ENCODE results near the gene MYO3B.
"Not testable (repeated sequence)": the region's sequence is repeated elsewhere in the genome, so short reads cannot be mapped to it uniquely, and the experiment has no call there.

DNA sequence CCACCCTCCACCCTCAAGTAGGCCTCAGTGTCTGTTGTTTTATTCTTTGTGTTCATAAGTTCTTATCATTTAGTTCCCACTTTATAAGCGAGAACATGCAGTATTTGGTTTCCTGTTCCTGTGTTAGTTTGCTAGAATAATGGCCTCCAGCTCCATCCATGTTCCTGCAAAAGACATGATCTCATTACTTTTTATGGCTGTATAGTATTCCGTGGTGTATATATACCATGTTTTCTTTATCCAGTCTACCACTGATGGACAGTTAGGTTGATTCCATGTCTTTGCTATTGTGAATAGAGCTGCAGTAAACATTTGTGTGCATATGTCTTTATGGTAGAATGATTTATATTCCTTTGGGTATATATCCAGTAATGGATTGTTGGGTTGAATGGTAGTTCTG, 101.7 kb downstream of the MYO3B start:
- not testable (repeated sequence) for TF ChIP-seq POLR2A (IDR thresholded peaks at IDR 0.05)
- TF ChIP-seq, protein P1, sequence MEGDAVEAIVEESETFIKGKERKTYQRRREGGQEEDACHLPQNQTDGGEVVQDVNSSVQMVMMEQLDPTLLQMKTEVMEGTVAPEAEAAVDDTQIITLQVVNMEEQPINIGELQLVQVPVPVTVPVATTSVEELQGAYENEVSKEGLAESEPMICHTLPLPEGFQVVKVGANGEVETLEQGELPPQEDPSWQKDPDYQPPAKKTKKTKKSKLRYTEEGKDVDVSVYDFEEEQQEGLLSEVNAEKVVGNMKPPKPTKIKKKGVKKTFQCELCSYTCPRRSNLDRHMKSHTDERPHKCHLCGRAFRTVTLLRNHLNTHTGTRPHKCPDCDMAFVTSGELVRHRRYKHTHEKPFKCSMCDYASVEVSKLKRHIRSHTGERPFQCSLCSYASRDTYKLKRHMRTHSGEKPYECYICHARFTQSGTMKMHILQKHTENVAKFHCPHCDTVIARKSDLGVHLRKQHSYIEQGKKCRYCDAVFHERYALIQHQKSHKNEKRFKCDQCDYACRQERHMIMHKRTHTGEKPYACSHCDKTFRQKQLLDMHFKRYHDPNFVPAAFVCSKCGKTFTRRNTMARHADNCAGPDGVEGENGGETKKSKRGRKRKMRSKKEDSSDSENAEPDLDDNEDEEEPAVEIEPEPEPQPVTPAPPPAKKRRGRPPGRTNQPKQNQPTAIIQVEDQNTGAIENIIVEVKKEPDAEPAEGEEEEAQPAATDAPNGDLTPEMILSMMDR (IDR thresholded peaks at IDR 0.05) = not testable (repeated sequence)

All from body of pancreas (tissue), 4 donors.